ENCODE results near the gene DIP2B.

Gene DIP2B

GRCh38 chr12:50525422-50525821 is 20.6 kb downstream of the DIP2B start:
- TF ChIP-seq CTCF (IDR thresholded peaks at IDR 0.05): no peak

DNA sequence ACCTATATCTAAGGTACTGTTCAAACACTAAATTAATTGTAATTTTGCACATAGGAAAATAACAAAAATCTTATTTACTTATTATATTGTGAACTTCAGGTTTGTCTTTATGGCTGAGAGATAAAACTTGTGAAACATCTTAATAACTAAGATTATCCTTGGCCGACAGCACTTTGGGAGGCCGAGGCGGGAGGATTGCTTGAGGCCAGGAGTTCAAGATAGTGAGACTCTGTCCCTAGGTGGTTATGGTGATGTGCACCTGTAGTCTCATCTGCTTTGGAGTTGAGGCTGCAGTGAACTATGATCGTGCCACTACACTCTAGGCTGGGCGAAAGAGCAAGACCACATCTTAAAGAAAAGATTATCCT is 22.6 kb downstream of the DIP2B start:
- TF ChIP-seq CTCF (IDR thresholded peaks at IDR 0.05): no peak

GRCh38 chr12:50528800-50529199 is 24.0 kb downstream of the DIP2B start:
- no peak for TF ChIP-seq CTCF (IDR thresholded peaks at IDR 0.05)

DNA sequence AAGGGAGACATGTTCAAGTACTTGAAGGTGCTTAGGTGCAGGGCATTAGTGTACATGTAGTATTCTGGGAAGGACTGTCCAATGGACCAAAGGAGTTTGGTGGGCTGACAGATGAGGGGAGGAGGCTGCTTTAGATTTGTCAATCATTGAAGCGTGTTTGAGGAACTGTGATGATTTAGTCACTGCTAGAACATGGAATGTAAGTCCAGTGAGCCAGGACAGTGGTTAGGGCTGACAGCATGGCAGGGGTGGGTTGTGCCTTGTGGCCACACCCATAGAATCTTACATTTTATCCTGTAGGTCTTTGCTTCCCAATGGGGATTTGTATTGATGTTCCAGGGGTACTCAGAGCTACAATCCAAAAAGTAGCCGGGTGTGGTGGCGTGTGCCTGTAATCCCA is 24.6 kb downstream of the DIP2B start:
- no peak for TF ChIP-seq CTCF (IDR thresholded peaks at IDR 0.05)

DNA sequence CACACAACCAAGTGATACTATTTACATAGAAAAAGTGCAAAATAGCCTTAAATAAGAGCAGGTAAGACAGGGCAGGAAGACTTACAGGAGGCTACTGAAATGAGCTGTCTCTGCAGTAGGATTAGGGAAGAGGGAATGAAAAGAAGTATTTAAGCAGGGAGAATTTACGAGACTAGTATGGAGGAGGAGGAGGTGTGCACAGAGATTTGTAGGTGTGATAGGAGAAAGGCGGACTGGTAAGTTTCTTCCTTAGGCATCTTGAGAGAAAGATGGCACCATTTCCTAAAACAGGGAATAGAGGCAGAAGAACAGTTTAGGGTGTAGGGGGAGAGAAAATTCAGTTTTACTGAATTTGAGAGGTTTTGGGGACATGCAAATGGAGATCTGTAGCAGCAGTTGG is 25.7 kb downstream of the DIP2B start:
- no peak for TF ChIP-seq CTCF (IDR thresholded peaks at IDR 0.05)

GRCh38 chr12:50533203-50533584 is 28.4 kb downstream of the DIP2B start:
- TF ChIP-seq CTCF (IDR thresholded peaks at IDR 0.05): no peak

- TF ChIP-seq CTCF (IDR thresholded peaks at IDR 0.05): no peak
Measured at GRCh38 chr12:50533971-50534370, 29.2 kb downstream of the DIP2B start.

GRCh38 chr12:50536831-50537537 is 32.2 kb downstream of the DIP2B start:
- TF ChIP-seq CTCF (IDR thresholded peaks at IDR 0.05): no peak

Measured in LNCAP (cell line).